HUES48 (cell line): ENCODE measurements around the gene SLC9B2.

Source experiments
- H3K27ac ChIP-seq: one replicate; pipeline ENCODE4 v1.7.0; 2013; ENCODE audit warnings: low read depth, low read length, inconsistent platforms
- H3K27me3 ChIP-seq: 2 replicates; pipeline ENCODE4 v1.6.1; 2013; ENCODE audit warnings: mild to moderate bottlenecking, low read length; ENCODE audit not compliant: control insufficient read depth, insufficient read depth
- H3K36me3 ChIP-seq: 2 replicates; pipeline ENCODE4 v1.6.1; 2013; ENCODE audit warnings: low read length; ENCODE audit not compliant: control insufficient read depth, insufficient read depth
- H3K4me1 ChIP-seq: 2 replicates; pipeline ENCODE4 v1.6.1; 2013; ENCODE audit warnings: mild to moderate bottlenecking, low read length; ENCODE audit not compliant: control insufficient read depth, insufficient read depth
- H3K4me3 ChIP-seq: 2 replicates; pipeline ENCODE4 v1.5.1; 2013; ENCODE audit warnings: mild to moderate bottlenecking, low read depth, low read length
- H3K9ac ChIP-seq: 2 replicates; pipeline ENCODE4 v1.6.1; 2013; ENCODE audit warnings: mild to moderate bottlenecking, low read depth, low read length, moderate library complexity
- H3K9me3 ChIP-seq: 2 replicates; pipeline ENCODE4 v1.6.1; 2013; ENCODE audit warnings: low read length; ENCODE audit not compliant: control insufficient read depth, insufficient read depth

Gene SLC9B2

DNA sequence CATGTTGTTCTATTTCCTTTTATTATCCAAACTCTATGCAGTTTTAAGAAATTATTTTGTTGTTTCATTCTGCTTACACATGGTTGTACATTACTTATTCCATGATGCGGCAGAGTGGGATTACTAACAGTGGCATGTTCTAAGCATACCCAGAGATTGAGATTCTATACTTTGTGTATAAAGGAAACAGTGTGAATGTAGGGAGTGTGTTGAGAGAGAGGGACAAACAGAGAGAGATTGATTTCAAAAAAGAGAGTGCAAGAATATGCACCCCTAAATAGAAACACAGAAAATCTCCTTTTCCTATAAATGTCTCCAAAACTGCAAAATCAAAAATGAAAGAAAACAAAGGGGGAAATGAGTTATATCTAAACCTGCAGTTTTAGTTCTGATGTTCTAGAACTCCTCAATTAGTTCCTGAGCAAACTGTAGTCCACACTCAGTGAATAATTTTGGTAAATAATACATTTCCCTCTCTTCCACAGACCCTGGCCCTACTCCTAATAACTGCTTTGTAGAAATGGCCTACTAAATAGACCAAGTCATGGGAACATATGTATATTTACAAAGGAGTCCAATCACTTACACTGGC is 88.0 kb downstream of the SLC9B2 start:
- H3K4me1 ChIP-seq = no peaks in the 10 kb centered on the region
- no peaks in the 10 kb centered on the region for H3K27me3 ChIP-seq
- no peaks in the 10 kb centered on the region for H3K36me3 ChIP-seq
- H3K9ac ChIP-seq = no peak overlapping the region
- H3K27ac ChIP-seq = no peak overlapping the region
- no peak overlapping the region for H3K4me3 ChIP-seq
- H3K9me3 ChIP-seq = peaks cover 12% of the 10 kb centered on the region

DNA sequence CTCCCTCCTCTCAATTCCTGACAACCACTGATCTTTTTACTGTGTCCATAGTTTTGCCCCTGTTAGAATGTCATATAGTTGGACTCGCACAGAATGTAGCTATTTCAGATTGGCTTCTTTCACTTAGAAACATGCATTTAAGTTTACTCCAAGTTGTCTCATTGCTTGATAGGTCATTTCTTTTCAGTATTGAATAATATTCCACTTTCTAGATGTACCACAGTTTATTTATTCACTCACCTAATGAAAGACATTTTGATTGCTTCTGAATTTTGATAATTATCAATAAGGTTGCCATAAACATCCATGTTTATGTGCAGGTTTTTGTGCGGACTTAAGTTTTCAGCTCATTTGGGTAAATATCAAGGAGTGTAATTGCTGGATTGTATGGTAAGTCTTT is 95.6 kb downstream of the SLC9B2 start:
- no peak overlapping the region for H3K4me3 ChIP-seq
- H3K9me3 ChIP-seq = no peaks in the 10 kb centered on the region
- no peaks in the 10 kb centered on the region for H3K27me3 ChIP-seq
- H3K27ac ChIP-seq = no peak overlapping the region
- H3K4me1 ChIP-seq = no peaks in the 10 kb centered on the region
- no peaks in the 10 kb centered on the region for H3K36me3 ChIP-seq
- no peak overlapping the region for H3K9ac ChIP-seq
